CD4-positive, alpha-beta T cell treated with Interleukin-6 for 4 hours (primary cell): ENCODE measurements around the gene MAJIN.

Experiments used
- DNase-seq: peaks from one replicate; pipeline ENCODE4 v3.0.0-alpha.2; 2020; ENCODE audit warnings: mixed read lengths

MAJIN gene

DNA sequence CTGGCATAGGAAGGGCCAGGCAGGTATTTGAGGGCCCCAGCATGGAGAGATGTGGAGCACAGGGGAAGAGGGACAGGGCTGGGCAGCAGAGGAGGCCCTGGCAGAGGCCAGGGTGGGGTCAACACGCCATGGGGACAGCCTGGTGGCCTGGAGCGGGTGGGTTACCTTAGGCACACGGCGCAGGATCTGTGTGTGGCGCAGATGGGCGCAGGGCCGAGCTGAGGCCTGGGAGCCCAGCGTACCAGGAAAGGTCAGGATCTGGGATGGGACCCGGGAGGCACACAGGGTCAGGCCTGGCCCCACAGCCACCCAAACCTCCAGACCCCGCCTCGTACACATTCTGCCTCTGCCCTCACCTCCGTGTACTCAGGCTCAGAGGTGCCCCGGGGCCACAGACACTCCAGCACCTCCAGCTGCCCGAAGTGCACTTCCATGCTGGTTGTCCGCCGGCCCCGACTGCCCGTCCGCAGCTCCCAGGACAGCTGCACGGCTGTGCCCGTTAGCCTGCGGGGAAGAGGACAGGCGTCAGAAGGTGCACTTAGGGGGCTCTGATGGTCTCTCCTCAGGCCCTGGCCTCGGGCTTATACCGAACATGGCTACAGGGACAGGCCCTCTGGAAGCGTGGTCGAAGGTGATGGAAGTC lies 61.3 kb downstream of the MAJIN start:
- no peak for DNase-seq

DNA sequence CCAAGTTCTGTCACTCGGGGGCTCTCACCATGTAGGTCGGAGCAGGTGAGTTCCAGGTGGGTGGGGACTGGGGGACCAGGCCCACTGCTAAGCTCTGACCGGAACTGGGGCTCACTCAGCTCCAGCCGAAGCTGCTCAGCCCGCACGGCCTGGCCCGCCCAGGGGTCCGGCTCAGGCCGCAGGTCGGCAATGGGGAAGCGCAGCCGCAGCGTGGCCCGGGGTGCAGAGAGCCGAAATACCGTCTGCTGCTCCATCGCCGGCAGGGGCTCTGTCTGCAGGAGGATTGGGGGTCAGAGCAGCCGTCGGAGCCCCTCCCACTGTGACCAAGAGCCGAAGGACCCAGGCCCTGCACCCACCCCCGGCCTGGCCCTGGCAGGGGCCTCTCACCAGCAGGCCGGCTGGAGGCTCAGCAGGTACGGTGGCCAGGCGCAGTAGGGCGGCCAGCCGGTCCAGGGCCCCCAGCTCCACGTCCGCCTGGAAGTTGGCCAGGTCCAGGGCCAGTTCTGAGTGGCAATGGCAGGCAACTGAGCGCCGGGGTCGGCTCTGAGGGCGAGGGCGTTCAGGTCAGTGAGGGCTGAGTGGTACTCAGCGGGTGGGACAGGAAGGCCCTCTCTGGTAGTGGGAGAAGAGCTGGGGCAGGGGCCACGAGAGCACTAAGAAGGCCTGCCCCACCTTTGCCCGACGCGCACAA lies 62.1 kb downstream of the MAJIN start:
- no peak for DNase-seq

DNA sequence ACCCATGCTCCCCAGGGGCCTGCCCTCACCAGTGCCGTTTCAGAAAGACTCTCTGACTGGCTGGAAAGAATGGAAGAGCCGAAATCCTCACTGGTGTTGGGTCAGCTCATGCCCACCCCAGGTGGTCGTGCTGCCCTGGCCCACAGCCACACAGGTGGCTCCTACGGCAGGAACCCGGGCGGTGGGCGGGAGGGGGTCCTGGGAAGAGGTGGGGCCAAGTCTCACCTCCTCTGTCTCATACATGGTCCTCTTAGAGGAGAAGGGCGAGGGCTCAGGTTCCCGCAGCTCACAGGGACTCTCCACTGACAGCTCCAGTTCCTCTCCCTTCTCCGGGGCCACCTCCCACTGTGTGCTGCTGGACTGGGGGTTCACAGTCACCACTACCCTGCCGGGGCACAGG lies 63.1 kb downstream of the MAJIN start:
- no peak for DNase-seq

DNA sequence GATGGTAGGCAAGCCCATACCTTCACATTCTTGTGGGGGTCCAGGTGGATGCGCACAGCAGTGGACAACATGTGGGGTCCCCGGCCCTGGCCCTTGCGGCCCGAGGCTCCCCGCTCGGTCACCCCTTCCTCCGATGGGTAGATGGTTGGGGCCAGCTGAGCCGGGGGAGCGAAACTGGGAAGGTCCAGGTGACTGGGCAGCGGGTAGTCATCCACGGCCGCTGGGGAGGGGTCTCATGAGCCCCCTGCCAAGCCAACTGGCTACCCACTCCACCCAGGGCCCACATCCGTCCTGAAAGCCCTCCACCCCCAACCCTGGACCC lies 65.6 kb downstream of the MAJIN start:
- DNase-seq: no peak

DNA sequence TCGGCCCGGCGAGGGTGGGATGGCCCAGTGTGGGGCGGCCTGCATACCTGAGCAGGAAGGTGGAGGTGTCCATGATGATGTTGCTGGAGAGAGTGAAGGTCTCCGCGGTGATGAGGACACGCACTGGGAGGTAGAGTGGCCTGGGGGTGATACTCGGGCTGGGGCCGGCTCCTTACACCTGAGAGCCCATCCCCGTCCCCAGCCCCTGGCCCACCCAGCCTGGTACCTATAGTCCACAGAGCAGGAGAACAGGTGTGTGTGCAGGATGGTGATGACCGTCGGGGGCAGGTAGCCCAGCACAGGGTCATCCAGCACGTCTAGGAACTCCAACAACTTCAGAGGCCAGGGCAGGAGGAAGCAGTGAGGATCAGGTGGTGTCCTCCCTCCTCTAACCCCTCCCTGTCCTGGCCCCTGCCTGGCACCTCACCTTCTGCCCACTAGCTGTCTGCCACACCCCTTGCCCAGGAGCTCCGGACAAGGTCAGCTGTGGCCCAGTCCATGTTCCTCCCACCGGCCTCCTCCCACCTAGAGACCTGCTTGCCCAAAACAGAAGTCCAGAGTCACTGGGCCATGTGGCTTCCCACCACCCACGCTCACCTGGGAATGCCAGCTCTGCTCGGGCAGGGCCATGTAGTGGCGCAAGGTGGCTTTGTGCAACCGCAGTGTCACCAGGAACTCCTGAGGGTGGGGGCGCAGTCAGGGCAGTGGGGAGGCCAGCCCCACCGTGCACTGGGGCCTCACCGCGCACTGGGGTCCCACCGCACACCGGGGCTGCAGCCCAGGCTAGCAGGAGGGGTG lies 66.2 kb downstream of the MAJIN start:
- no peak for DNase-seq

DNA sequence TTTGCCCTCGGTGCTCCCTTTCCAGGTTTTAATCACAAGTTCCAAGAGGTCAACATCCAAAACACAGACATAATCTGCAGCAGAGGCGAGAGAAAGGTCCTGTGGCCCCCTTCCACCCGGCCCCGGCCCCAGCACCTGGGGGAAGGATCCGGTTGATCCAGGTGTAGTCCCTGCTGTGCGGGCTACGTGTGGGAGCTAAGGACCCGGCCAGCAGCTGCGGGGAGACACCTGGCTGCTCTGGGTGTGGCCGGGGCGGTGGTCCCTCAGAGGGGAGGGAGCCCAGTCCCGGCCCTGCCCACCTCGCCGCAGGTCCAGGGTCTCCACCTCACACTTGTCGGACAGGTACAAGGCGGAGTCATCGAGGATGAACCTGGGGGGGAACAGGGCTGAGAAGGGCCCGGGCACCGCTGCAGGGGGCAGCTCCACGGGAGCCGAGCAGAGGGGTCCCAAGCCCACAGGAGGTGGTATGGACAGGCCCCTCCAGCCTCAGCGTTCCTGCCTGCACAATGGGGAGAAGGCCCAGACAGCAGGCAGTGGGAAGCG lies 68.5 kb downstream of the MAJIN start:
- no peak for DNase-seq

DNA sequence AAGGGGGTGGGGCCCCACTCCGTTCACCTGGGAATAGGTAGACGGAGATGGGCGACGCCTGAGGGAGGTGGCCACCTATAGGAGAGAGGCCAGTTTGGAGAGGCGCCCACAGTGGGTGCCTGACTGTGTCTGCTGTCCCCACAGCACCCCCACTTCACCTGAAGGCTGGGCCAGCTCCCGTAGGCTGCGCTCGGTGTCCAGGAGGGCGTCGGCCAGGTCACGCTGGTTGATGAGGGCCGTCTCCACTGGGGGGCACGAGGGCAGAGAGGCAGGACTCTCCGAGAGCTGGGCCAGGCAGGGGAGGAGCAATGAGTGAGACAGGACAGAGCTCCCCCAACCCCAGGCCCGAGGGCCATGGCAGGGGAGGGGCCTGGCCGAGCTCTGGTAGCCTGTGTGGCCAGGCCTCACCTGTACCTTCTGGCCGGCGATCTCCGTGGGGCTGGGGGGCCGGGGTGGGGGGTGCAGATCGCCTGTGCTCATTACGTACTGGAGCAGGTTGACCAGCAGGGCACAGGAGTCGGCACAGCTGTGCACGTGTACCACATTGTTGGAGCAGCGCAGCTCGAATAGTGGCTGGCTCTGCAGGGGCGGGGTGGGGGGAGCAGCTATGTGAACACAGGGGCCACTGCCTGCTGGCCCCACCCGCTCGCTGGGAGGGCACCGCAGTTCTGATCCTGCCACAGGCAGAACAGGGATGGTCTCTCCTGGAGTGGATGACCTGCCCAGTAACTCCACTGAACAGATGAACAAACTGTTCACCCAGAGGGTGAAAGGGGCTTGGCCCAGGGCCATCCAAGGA lies 69.6 kb downstream of the MAJIN start:
- no peak for DNase-seq

DNA sequence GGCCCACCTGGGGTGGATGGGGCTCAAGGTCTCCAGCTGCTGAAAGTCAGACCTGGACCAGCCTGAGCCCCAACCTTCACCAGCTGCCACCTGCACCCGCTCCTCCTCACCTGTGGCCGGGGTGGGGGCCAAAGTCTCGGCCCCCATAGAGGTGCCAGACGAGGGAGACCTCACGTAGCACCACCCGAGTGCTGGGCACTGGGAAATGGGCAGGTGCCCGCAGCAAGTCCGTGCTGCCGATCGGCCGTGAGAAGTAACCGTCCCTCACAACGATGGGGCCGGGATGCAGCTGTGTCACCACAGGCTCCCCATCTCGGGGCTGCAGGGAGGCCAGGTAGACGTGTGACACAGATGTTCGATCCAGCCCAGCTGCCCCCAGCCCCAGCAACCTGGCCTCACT lies 71.1 kb downstream of the MAJIN start:
- no peak for DNase-seq

DNA sequence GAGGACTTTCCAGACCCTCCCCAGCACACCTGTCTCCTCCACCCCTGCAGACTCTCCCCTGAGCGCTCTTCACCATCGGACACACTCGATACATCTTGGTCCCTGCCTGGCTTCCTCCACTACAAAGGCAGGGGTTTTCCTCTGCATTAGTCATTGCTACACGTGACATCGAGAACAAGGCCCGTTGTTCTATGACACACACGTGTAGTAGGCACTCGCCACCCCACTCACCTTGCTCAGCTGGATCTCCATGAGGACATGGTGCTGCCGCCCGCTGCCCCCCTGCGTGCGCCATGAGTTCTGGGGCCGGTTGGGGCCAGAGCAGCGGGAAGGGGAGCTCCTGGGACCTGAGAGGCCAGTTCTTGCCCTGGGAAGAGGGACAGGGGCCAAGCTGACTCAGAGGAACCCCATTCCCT lies 71.6 kb downstream of the MAJIN start:
- DNase-seq: peak; percentile 70

DNA sequence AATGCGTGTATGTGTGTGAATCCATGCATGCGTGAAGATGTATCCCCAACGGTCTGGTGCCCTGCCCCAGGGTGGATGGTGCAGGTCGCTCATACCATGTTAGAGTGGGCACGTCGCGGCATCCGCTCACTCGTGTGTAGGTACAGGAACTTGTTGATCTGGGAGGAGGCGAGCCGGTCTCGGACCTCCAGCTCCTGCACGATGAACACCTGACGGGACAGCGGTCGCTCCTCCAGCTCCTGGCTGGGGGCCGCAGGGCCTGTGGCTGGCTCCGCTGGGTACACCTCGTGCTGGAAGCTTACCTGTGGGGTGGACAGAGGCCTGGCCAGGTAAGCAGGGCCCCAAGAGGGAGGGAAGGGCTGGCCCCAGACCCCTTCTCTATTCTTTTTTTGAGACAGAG lies 73.4 kb downstream of the MAJIN start:
- no peak for DNase-seq

DNA sequence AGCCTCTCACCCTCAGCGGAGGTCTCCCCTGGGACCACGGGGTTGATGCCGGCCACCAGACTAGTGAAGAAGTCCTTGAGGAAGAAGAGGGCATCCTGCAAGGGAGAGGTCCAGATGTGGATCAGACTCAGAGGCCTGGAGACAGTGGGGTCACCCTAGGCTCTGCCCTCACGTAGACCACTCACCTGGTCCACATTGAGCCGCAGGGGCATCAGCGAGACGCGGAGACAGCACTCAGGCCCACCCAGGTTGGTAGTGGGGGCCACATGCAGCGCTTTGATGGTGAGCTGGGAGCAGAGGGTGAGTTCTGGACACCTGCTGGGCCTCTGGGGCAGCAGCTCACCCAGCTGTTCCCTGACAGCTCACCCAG lies 73.8 kb downstream of the MAJIN start:
- DNase-seq: no peak

DNA sequence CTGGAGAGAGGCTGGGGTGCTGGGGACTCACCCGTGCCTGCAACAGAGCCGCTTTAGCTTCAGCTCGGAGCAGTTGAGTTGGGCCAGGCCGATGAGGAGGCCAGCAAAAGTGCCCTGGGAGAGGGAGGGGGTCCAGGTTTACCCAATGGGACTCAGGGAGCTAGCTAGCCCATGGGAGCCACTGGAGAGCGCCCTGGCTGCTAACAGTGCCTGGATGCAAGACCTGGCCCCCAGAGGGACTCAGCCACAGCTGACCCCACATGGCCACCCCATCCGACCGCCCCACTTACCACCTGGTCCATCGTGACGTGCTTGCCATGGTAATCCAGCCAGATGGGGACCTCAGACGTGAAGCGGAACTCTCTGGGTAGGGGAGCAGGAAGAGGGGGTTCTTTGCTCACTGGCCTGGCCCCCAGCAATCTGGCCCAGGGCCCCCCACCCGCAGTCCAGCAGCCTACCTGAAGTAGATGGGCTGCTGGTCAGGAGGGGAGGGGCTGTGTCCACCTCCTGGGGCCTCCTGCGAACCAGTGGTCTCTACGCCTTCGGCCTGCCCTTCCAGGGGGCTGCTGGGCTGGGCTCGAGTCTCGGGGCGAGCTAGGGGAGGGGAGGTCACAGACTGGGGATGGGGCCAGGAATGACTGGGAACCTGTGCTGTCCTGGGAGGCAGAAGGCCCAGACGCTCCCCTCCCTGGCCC lies 74.4 kb downstream of the MAJIN start:
- no peak for DNase-seq

DNA sequence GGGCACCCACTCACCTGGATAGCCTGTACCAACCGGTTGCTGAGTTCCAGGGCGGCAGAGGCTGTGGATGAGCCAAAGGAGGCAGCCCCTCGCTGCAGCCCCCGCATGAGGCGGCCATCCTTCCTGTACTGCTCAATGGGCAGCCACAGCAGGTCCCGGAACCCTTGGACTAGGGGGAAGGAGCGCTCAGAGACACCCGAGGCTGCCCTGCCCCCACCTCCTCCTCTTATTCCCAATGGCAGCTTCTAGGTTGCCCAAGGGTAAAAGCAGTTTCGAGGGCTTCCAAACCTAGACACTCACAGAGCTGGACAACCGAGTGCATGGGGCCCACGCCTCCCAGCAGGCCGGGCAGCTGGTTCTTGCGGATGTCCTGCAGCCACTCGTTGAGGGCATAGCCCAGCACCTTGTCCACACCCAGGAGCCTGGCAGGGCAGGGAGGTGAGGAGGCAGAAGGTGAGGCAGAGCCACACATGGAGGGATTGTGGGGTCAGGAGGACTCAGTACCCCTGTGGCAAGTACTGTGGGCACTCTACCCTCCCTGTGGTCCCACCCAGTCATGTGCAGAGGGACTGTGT lies 75.4 kb downstream of the MAJIN start:
- DNase-seq: no peak

DNA sequence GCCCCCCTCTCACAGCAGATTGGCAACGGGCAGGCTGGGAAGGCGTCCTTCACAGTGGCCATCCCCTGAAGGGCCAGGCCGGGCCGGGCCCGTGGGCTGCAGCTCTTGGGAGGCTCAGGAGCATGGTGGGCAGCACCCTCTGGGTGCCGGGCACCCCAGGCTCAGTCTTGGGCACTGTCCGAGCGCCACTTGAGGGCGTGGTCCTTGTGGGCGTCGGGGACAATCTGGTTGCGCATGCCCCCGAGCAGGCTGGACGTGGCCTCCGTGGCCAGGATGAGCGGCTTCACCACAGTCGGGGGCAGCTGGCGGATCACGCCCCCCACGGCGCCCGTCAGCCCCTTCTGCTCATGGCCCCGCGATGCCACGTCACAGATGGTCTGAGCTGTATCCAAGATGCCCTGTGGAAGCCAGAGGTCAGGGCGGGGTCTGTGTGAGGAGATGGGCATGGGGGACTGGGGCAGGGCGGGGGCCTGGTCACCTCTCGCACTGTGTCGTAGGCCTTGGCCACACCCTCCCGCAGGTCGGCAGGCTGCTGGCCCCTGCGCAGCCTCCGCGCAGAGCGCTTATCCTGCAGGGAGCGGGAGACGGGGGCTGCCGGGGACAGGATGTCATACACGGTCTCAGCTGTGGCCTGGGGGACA lies 77.0 kb downstream of the MAJIN start:
- no peak for DNase-seq

DNA sequence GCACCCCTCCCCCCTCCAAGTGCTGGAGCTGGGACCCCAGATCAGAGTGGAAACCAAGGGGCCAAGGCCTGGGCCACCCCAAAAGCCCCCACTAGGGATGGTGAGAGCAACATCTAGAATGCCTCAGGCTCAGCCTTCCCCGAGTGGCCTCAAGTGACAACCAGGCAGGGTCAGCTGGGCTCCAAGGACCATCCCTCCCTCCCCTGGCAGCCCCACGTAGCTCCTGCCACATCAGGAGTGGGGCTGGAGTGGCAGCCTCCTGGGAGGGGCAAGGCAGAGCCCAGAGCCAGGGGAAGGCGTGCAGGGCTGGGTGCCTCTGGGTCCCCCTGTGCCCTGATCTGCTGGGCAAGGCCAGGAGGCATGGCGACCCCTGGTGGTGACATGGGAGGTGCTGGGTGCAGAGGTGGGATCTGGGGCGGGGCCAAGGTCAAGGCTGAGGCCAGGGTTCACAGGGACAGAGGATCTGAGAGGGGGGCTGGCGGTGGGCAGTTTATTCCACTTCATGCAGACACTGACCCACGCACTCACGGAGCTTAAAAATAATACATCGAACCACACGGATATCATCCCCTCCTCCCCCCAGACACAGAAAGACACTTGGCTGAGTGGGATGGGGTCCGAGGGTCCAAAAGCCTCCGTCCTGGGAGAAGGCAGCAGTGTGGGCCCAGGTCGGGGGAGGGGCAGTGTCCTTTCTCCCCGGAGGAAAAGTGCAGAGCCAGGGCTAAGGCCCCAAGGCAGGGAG lies 77.7 kb downstream of the MAJIN start:
- peak; percentile 95 for DNase-seq

DNA sequence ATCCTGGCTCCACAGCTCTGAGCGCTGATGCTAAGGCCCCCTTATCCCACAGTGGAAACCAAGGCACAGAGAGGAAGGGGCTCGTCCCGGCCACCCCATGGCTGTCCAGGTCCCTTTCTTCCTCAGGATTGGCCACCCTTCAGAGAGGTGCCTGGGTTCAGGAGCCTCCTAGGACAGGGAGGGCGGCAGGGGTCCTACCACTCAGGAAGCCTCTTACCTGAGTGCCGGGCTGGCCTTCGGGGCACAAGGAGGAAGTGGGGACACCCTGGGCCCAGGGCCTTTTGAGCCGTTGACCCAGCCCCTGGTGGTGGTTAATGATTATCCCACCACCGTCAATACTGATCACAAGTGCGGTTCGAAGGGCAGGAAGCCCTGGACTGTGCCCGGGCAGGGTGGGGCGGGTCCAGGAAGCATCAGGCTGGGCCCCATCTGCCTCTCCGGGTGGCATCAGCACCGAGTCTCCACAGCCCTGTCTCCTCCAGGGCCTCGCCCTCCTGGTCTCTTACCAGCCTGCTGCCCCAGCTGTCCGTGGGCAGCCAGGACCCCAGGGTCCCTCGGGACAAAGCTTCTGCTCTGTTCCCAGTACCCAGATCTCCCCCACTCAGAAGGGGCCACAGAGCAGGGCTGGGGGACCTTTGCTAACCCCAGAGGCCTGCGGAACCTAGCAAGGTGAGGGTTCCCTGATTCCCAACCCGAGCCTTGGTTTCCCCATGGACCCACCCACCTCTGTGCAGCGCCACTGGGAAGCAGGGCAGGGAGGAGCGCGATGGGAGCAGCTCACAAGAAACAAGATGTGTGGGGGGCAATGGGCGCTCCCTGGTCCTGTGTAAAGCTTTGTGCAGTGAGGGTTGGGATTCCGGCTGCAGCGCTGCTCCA lies 78.5 kb downstream of the MAJIN start:
- no peak for DNase-seq

DNA sequence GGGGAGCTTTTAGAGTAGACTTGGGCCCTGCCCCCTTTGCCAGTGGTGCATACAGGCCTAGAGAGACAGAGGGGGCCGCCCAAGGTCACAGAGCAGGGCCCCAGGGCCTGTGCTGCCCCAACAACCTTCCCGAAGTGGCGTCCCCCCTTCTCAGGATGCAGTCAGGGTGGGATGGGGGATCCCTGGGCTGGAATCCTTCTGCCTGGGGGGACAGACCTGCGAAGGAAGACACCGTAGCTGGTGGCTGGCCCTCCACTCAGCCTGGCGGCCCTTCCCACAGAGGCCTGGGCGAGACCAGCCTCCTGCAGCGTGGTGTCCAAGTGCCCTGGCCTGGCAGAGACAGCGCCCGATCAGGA lies 79.1 kb downstream of the MAJIN start:
- no peak for DNase-seq

DNA sequence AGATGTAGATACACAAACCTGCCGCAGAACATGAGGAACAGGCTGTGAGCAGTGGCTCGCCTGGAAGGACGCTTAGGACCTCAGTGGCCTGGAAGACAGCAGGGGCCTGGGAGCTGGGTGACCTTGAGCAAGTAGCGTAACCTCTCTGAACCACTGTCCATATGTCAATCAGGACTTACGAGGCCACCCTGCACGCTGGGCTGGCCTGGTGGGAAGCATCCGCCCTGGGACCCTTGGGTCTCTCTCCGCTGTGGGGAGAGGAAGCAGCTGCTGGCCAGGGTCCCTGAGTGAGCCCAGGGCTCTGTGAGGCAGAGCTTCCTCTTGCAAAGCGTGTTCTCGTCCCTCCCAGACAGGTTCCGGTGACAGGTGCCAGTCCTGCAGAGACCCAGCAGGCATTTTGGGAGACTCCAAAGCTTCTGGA lies 79.5 kb downstream of the MAJIN start:
- no peak for DNase-seq

DNA sequence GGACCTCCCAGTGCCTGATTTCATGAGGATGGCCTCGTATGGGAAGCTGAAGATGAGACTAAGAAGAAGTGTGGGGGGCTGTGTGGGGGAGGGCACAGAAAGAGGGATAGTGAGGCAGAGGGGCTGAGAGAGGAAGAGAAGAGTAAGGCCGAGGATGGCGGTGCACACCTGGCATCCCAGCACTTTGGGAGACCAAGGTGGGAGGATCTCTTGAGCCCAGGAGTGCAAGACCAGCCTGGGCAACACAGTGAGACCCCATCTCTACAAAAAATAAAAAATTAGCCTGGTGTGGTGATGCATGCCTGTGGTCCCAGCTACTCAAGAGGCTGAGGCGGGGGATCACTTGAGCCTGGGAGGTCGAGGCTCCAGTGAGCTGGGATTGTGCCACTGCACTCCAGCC lies 80.0 kb downstream of the MAJIN start:
- no peak for DNase-seq
